K562 (cell line): Measurements from ENCODE around the gene PRDM16.

Experiments used
- MAX ChIP-seq: sonication (generic); formaldehyde crosslinking; IDR thresholded peaks from 2 replicates; pipeline ENCODE4 v1.9.0; 2022; ENCODE audit warnings: mild to moderate bottlenecking, missing genetic modification reagents
- NFE2L1 ChIP-seq: fragments of 450-650 bp; IDR thresholded peaks from 2 replicates; pipeline ENCODE4 v1.6.1; 2016; ENCODE audit warnings: missing genetic modification characterization, low read depth, mild to moderate bottlenecking, missing compliant biosample characterization, moderate library complexity, borderline replicate concordance
- POLR2A ChIP-seq: fragments of 450-650 bp; conservative IDR thresholded peaks from 2 replicates; pipeline ENCODE4 v1.6.1; 2016
- RFX1 ChIP-seq: fragments of 450-650 bp; IDR thresholded peaks from 2 replicates; pipeline ENCODE4 v1.6.1; 2016; ENCODE audit warnings: mild to moderate bottlenecking, moderate library complexity
- SREBF2 ChIP-seq: sonication (generic); formaldehyde crosslinking; IDR thresholded peaks from 2 replicates; pipeline ENCODE4 v1.4.0; 2020; ENCODE audit warnings: mild to moderate bottlenecking, missing genetic modification reagents
- THAP7 ChIP-seq: fragments of 250-450 bp; sonication (Bioruptor Pico); IDR thresholded peaks from 2 replicates; pipeline ENCODE4 v1.5.0; 2021
- YY1 ChIP-seq, 3 experiments: IDR thresholded peaks; 2 replicates each; pipeline ENCODE4 v1.6.1; 2011; ENCODE audit warnings: low read length in 2 of 3, mild to moderate bottlenecking in 2 of 3, moderate library complexity in 2 of 3, borderline replicate concordance in 1 of 3, control low read depth in 1 of 3, low read depth in 1 of 3; ENCODE audit not compliant: insufficient read depth in 3 of 3, insufficient replicate concordance in 2 of 3, control insufficient read depth in 1 of 3, insufficient read length in 1 of 3; ENCODE audit errors: extremely low read depth in 1 of 3
- TF ChIP-seq, protein P1 (sequence below): fragments of 250-450 bp; sonication (Bioruptor Pico); IDR thresholded peaks from 2 replicates; pipeline ENCODE4 v1.5.0; 2021; ENCODE audit warnings: mild to moderate bottlenecking, borderline replicate concordance
- TF ChIP-seq, protein P2 (sequence below): fragments of 450-650 bp; formaldehyde crosslinking; IDR thresholded peaks from 2 replicates; pipeline ENCODE4 v1.4.0; 2022; ENCODE audit warnings: missing genetic modification characterization

DNA sequence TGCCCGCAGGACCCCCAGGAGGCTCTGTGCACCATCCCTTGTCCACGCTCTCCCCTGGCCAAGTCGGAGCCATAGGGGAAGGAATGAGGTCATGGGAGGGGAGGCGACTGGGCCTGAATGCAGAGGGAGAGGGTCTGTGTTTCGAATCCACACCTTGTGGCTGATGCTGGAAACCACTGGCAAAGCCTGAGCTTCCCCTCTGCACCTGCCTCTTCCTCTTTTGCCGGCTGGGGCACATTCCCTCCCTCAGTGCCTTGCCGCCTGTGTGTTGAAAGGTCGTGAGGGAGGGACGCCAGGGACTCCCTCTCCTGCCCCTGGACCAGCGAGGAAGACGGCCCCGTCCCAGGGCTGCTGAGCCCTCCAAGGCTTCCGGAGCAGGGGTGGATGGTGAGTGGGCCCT, 27.3 kb downstream of the PRDM16 start:
- TF ChIP-seq THAP7 (CRISPR knock-in tag) (no peak), RFX1 (no peak), POLR2A (no peak), YY1 (IDR thresholded peaks at IDR 0.05; ENCODE audit: borderline replicate concordance in 1 of 3, control insufficient read depth in 1 of 3, extremely low read depth in 1 of 3, insufficient read depth in 3 of 3, insufficient read length in 1 of 3, insufficient replicate concordance in 2 of 3, low read depth in 1 of 3, low read length in 2 of 3) (no peak), NFE2L1 (tag) (no peak), SREBF2 (CRISPR knock-in tag) (no peak), MAX (CRISPR knock-in tag) (no peak)
- TF ChIP-seq, protein P1, sequence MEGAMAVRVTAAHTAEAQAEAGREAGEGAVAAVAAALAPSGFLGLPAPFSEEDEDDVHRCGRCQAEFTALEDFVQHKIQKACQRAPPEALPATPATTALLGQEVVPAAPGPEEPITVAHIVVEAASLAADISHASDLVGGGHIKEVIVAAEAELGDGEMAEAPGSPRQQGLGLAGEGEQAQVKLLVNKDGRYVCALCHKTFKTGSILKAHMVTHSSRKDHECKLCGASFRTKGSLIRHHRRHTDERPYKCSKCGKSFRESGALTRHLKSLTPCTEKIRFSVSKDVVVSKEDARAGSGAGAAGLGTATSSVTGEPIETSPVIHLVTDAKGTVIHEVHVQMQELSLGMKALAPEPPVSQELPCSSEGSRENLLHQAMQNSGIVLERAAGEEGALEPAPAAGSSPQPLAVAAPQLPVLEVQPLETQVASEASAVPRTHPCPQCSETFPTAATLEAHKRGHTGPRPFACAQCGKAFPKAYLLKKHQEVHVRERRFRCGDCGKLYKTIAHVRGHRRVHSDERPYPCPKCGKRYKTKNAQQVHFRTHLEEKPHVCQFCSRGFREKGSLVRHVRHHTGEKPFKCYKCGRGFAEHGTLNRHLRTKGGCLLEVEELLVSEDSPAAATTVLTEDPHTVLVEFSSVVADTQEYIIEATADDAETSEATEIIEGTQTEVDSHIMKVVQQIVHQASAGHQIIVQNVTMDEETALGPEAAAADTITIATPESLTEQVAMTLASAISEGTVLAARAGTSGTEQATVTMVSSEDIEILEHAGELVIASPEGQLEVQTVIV: no peak
- TF ChIP-seq, protein P2, sequence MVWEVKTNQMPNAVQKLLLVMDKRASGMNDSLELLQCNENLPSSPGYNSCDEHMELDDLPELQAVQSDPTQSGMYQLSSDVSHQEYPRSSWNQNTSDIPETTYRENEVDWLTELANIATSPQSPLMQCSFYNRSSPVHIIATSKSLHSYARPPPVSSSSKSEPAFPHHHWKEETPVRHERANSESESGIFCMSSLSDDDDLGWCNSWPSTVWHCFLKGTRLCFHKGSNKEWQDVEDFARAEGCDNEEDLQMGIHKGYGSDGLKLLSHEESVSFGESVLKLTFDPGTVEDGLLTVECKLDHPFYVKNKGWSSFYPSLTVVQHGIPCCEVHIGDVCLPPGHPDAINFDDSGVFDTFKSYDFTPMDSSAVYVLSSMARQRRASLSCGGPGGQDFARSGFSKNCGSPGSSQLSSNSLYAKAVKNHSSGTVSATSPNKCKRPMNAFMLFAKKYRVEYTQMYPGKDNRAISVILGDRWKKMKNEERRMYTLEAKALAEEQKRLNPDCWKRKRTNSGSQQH: no peak
